VCaP (cell line): ENCODE data around the gene CAPNS2.

Source experiments
- H3K27ac ChIP-seq: fragments of 450-650 bp; 2 replicates; pipeline ENCODE4 v1.5.1; 2017
- TF ChIP-seq, protein P1 (sequence below): fragments of 450-650 bp; conservative IDR thresholded peaks from 2 replicates; pipeline ENCODE4 v1.5.1; 2017; ENCODE audit warnings: mild to moderate bottlenecking, moderate library complexity

CAPNS2 gene

DNA sequence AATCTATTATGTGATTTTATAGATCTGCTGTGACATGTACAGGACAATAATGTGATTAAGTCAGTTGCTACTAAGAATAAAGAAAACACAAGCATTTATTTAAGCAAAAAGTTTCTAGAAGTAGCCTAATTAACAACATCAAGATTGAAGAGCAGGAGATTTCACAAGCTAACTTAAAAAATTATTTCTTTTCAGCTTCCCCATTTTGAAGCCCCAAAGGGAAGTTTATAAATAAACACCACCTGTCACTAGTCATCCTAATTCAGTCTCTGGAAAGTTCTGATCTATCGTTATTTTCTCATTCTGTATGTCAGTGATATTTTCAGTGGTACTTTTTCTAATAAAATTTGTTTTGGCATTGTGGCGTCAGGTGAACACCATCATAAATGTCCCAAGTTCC lies 8.3 kb downstream of the CAPNS2 start:
- TF ChIP-seq, protein P1, sequence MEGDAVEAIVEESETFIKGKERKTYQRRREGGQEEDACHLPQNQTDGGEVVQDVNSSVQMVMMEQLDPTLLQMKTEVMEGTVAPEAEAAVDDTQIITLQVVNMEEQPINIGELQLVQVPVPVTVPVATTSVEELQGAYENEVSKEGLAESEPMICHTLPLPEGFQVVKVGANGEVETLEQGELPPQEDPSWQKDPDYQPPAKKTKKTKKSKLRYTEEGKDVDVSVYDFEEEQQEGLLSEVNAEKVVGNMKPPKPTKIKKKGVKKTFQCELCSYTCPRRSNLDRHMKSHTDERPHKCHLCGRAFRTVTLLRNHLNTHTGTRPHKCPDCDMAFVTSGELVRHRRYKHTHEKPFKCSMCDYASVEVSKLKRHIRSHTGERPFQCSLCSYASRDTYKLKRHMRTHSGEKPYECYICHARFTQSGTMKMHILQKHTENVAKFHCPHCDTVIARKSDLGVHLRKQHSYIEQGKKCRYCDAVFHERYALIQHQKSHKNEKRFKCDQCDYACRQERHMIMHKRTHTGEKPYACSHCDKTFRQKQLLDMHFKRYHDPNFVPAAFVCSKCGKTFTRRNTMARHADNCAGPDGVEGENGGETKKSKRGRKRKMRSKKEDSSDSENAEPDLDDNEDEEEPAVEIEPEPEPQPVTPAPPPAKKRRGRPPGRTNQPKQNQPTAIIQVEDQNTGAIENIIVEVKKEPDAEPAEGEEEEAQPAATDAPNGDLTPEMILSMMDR = no peak
- H3K27ac ChIP-seq = no peak overlapping the region

GRCh38 chr16:55575496-55575895 lies 9.0 kb downstream of the CAPNS2 start:
- no peak overlapping the region for H3K27ac ChIP-seq
- TF ChIP-seq, protein P1 = no peak

GRCh38 chr16:55576384-55576783 lies 9.9 kb downstream of the CAPNS2 start:
- H3K27ac ChIP-seq = no peak overlapping the region
- TF ChIP-seq, protein P1 = no peak

- TF ChIP-seq, protein P1 = no peak
- H3K27ac ChIP-seq = no peak overlapping the region
Measured at GRCh38 chr16:55577887-55578286, 11.4 kb downstream of the CAPNS2 start.

- TF ChIP-seq, protein P1 = no peak
- no peak overlapping the region for H3K27ac ChIP-seq
Measured at GRCh38 chr16:55585631-55586030, 19.1 kb downstream of the CAPNS2 start.

DNA sequence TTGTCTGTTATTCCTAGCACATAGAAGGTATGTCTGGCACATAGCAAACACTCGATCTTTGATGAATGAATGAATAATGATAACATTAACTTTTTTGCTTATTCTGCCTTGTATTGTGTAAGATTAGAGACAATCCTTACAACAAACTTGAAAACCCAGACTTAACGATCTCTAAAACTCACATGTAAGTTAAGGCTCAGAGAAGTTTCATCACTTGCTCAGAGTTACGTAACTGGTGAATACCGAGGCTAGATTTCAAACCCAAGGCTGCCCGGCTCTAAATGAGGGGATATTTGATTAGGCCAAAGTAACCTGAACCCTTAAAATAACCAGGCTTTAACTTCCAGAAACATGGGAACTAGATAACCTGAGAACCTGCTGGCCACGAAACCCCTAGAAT lies 22.3 kb downstream of the CAPNS2 start:
- TF ChIP-seq, protein P1 = no peak

DNA sequence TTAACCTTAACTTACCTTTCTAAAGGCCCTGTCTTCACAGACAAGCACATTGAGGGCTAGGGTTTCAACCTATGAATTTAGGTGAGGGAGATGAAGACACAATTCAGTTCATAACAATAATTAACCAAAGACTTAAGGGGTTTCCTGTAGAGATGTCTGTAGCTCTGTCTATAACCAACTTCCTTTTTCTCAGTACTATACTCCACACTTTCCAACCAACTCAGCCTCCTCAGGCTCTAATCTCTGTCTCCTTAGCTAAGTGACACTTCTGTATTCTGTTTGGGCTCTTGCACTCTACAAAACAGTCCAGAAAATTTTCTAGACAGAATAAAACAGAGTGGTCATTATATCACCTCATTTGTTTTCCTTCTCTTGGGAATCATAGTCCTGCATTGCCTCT lies 25.8 kb downstream of the CAPNS2 start:
- TF ChIP-seq, protein P1 = no peak
- H3K27ac ChIP-seq = no peak overlapping the region

More for the DNA sequence above, 22.3 kb downstream of the CAPNS2 start:
- no peak overlapping the region for H3K27ac ChIP-seq
